A673 (cell line): ENCODE measurements around the gene MAPKAPK5. TPM values are rescaled to one million over a fixed set of nuclear protein-coding genes. Genes with fewer than 3 reads are reported as not detected.
"Not testable (repeated sequence)": the region's sequence is repeated elsewhere in the genome, so short reads cannot be mapped to it uniquely, and the experiment has no call there.

ENCODE experiments used
- BruUV-seq: library from RNA; stranded (reverse); fragments of 400-500 nt; replicated peaks from 2 replicates; lab custom pipeline; 2021; lab: Mats Ljungman, UMichigan
- CTCF ChIA-PET: fragments of 300-600 bp; sonication (Branson Sonifier 250); formaldehyde crosslinking; loops from one replicate; lab custom pipeline; 2022; ENCODE audit warnings: antibody characterized with exemption; lab: Charles Lee
- POLR2A ChIA-PET: fragments of 300-600 bp; sonication (Branson Sonifier 250); formaldehyde crosslinking; loops from one replicate; lab custom pipeline; 2022; ENCODE audit warnings: antibody characterized with exemption; ENCODE audit not compliant: low non-redundant PET; lab: Charles Lee
- DNase-seq: peaks from one replicate; pipeline ENCODE4 v3.0.0-alpha.2; 2015; ENCODE audit warnings: low spot score
- H3K27ac ChIP-seq: fragments of 200-600 bp; sonication (generic); 2 replicates; pipeline ENCODE4 v1.5.1; 2016; ENCODE audit warnings: mixed run types, low read depth, mild to moderate bottlenecking, mixed read lengths, antibody characterized with exemption, low read length; ENCODE audit not compliant: poor library complexity, severe bottlenecking
- H3K27me3 ChIP-seq: fragments of 200-600 bp; sonication (generic); replicated peaks from 2 replicates; pipeline ENCODE4 v1.6.1; 2017; ENCODE audit warnings: mixed run types, low read depth, mild to moderate bottlenecking, mixed read lengths, antibody characterized with exemption, low read length; ENCODE audit not compliant: insufficient read depth, poor library complexity
- H3K36me3 ChIP-seq: fragments of 200-600 bp; sonication (generic); 2 replicates; pipeline ENCODE4 v1.6.1; 2016; ENCODE audit warnings: mixed run types, mild to moderate bottlenecking, mixed read lengths, antibody characterized with exemption, low read length; ENCODE audit not compliant: insufficient read depth, poor library complexity, severe bottlenecking
- H3K4me1 ChIP-seq: fragments of 200-600 bp; sonication (generic); 2 replicates; pipeline ENCODE4 v1.6.1; 2017; ENCODE audit warnings: mixed run types, mild to moderate bottlenecking, mixed read lengths, antibody characterized with exemption, low read length; ENCODE audit not compliant: insufficient read depth, poor library complexity, severe bottlenecking
- H3K4me3 ChIP-seq: fragments of 200-600 bp; sonication (generic); 2 replicates; pipeline ENCODE4 v1.5.1; 2016; ENCODE audit warnings: low read depth, mixed run types, mild to moderate bottlenecking, mixed read lengths, low read length; ENCODE audit not compliant: poor library complexity, severe bottlenecking
- H3K9me3 ChIP-seq: fragments of 200-600 bp; sonication (generic); 2 replicates; pipeline ENCODE4 v1.6.1; 2016; ENCODE audit warnings: mixed run types, low read depth, mild to moderate bottlenecking, mixed read lengths, antibody characterized with exemption, low read length; ENCODE audit not compliant: poor library complexity, severe bottlenecking
- CTCF ChIP-seq: fragments of 300-800, 200-600 bp; sonication (generic); conservative IDR thresholded peaks from 2 replicates; pipeline ENCODE4 v1.5.1; 2017; ENCODE audit warnings: low read depth, mild to moderate bottlenecking, antibody characterized with exemption, low read length, moderate library complexity, mixed read lengths
- EZH2 ChIP-seq: fragments of 200-600 bp; sonication (generic); IDR thresholded peaks from 2 replicates; pipeline ENCODE4 v1.6.1; 2017; ENCODE audit warnings: borderline replicate concordance, low read depth, mild to moderate bottlenecking, mixed read lengths, antibody characterized with exemption, low read length; ENCODE audit not compliant: poor library complexity, severe bottlenecking
- intact Hi-C: fragments of 100-400 bp; cut with micrococcal nuclease; formaldehyde crosslinking; loops from one replicate; pipeline ENCODE4 v1.10.0; 2022; ENCODE audit not compliant: unreplicated experiment
- total RNA-seq: library from RNA; stranded (reverse); gene quantifications from 2 replicates; pipeline ENCODE4 v1.2.3, GENCODE V29; 2021

The MAPKAPK5 gene
- total RNA-seq, 1 experiment from 2014 or later, result 67.4 TPM

- POLR2A ChIA-PET, result no interaction called here
- TF ChIP-seq CTCF (no peak), EZH2 (no peak)
- H3K4me3 ChIP-seq, result no peak overlapping the region
- H3K36me3 ChIP-seq, result no peaks in the 10 kb centered on the region
- CTCF ChIA-PET, result no interaction called here
- no peaks in the 10 kb centered on the region for H3K27me3 ChIP-seq
- H3K9me3 ChIP-seq, result no peaks in the 10 kb centered on the region
- BruUV-seq, result no TSS peak
- H3K4me1 ChIP-seq, result no peaks in the 10 kb centered on the region
- intact Hi-C loops, result loop anchor here (10.0 kb wide), 1 partner anchor 586 kb away; the partner anchor contains the start of gene PTPN11
- no peak overlapping the region for H3K27ac ChIP-seq
- no peak for DNase-seq
Measured at GRCh38 chr12:111828338-111828979, 13.6 kb upstream of the MAPKAPK5 start.

GRCh38 chr12:111829635-111830034, 12.4 kb upstream of the MAPKAPK5 start:
- H3K27me3 ChIP-seq, H3K4me3 ChIP-seq, CTCF ChIA-PET, H3K27ac ChIP-seq, BruUV-seq, H3K9me3 ChIP-seq, H3K36me3 ChIP-seq, POLR2A ChIA-PET, H3K4me1 ChIP-seq, DNase-seq: not testable (repeated sequence)
- intact Hi-C loops, result loop anchor here (10.0 kb wide), 1 partner anchor 585 kb away; the partner anchor contains the start of gene PTPN11

GRCh38 chr12:111834740-111835386, 7.2 kb upstream of the MAPKAPK5 start:
- H3K27ac ChIP-seq, H3K9me3 ChIP-seq, intact Hi-C loops, H3K4me1 ChIP-seq, H3K27me3 ChIP-seq, DNase-seq, H3K4me3 ChIP-seq, H3K36me3 ChIP-seq, CTCF ChIA-PET, POLR2A ChIA-PET, BruUV-seq: not testable (repeated sequence)

- intact Hi-C loops, H3K9me3 ChIP-seq, BruUV-seq, H3K27me3 ChIP-seq, H3K27ac ChIP-seq, DNase-seq, POLR2A ChIA-PET, CTCF ChIA-PET, H3K4me1 ChIP-seq, H3K4me3 ChIP-seq: not testable (repeated sequence)
- peaks cover 13% of the 10 kb centered on the region for H3K36me3 ChIP-seq
Measured at GRCh38 chr12:111835531-111836181, 6.4 kb upstream of the MAPKAPK5 start.
